Measurements from ENCODE around the gene SMURF1. TPM values are rescaled to one million over a fixed set of nuclear protein-coding genes. Genes with fewer than 3 reads are reported as not detected.

SMURF1 gene
- total and polyA plus RNA-seq, 4 donors: 2.9 to 16.8 (median 5.9) TPM

DNA sequence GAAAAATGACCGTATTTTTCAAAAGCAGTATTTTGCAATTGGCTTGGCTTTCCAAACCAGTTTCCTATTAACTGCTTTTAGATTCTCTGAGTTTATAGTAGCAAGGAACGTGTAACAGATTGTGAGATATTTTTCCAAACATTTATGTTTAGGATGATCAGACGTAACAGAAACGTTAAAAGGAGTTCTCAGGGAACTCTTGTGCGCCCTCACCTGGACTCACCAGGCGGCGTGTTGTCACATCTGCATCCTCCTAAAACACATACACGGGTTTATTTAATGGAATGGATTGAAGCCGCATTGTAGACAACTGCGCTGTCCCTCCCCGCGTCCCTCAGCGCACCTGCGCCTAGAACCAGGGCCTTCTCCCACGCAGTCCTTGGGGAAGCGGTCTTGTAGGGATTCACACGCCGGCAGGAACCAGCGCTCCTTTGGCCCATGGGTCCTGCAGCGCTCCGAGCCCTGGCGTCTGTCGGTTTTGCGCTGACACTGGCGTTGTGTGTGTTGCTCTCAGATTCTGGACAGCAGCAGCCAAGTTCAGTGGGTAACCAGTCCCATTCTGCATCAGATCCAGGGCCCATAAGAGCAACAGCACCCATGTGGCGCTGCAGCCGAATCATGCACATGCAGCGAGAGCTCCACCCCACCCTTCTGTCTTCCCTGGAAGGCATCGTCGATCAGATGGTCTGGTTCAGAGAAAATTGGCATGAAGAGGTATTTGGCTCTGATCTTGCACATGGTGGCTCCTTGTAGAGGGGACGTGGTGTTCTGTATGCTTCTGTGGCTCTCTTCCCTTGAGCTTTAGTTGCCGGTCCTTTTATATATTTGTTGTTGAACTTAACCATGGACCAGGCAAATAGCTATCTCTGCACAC is 150.6 kb downstream of the SMURF1 start:
- Histone ChIP-seq H3K9me3 (ENCODE audit: control insufficient read depth in 4 of 4, low read length in 3 of 4) (no peaks in the 10 kb centered on the region), H3K4me3 (ENCODE audit: low read depth in 1 of 3, low read length in 3 of 3) (no peak overlapping the region), H3K9ac (ENCODE audit: low read depth in 1 of 2, low read length in 2 of 2) (no peak overlapping the region), H3K27me3 (ENCODE audit: control insufficient read depth in 4 of 4, insufficient read depth in 4 of 4, low read length in 3 of 4) (no peaks in the 10 kb centered on the region), H3K27ac (ENCODE audit: low read depth in 1 of 2, low read length in 2 of 2) (no peak overlapping the region), H3K4me1 (ENCODE audit: control insufficient read depth in 4 of 4, insufficient read depth in 4 of 4, low read length in 3 of 4) (no peaks in the 10 kb centered on the region), H3K36me3 (ENCODE audit: control insufficient read depth in 4 of 4, insufficient read depth in 3 of 4, low read depth in 1 of 4, low read length in 3 of 4) (peaks cover 21 to 82% (median 61%) of the 10 kb centered on the region in 4 donors)
- no peak for DNase-seq (ENCODE audit: low spot score)
- no peak for TF ChIP-seq HNF4A (conservative IDR thresholded peaks at IDR 0.05)
- TF ChIP-seq JUND (IDR thresholded peaks at IDR 0.05): no peak
- no peak for TF ChIP-seq HNF4G (IDR thresholded peaks at IDR 0.05)
- TF ChIP-seq FOXA1 (IDR thresholded peaks at IDR 0.05): no peak
- TF ChIP-seq GABPA (IDR thresholded peaks at IDR 0.05 in 1 of 2, conservative IDR thresholded peaks at IDR 0.05 in 1 of 2): no peak
- TF ChIP-seq RXRA (IDR thresholded peaks at IDR 0.05): no peak
- TF ChIP-seq, protein P1, sequence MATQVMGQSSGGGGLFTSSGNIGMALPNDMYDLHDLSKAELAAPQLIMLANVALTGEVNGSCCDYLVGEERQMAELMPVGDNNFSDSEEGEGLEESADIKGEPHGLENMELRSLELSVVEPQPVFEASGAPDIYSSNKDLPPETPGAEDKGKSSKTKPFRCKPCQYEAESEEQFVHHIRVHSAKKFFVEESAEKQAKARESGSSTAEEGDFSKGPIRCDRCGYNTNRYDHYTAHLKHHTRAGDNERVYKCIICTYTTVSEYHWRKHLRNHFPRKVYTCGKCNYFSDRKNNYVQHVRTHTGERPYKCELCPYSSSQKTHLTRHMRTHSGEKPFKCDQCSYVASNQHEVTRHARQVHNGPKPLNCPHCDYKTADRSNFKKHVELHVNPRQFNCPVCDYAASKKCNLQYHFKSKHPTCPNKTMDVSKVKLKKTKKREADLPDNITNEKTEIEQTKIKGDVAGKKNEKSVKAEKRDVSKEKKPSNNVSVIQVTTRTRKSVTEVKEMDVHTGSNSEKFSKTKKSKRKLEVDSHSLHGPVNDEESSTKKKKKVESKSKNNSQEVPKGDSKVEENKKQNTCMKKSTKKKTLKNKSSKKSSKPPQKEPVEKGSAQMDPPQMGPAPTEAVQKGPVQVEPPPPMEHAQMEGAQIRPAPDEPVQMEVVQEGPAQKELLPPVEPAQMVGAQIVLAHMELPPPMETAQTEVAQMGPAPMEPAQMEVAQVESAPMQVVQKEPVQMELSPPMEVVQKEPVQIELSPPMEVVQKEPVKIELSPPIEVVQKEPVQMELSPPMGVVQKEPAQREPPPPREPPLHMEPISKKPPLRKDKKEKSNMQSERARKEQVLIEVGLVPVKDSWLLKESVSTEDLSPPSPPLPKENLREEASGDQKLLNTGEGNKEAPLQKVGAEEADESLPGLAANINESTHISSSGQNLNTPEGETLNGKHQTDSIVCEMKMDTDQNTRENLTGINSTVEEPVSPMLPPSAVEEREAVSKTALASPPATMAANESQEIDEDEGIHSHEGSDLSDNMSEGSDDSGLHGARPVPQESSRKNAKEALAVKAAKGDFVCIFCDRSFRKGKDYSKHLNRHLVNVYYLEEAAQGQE (IDR thresholded peaks at IDR 0.05): no peak
- no peak for TF ChIP-seq FOXA2 (IDR thresholded peaks at IDR 0.05)
- TF ChIP-seq, protein P2, sequence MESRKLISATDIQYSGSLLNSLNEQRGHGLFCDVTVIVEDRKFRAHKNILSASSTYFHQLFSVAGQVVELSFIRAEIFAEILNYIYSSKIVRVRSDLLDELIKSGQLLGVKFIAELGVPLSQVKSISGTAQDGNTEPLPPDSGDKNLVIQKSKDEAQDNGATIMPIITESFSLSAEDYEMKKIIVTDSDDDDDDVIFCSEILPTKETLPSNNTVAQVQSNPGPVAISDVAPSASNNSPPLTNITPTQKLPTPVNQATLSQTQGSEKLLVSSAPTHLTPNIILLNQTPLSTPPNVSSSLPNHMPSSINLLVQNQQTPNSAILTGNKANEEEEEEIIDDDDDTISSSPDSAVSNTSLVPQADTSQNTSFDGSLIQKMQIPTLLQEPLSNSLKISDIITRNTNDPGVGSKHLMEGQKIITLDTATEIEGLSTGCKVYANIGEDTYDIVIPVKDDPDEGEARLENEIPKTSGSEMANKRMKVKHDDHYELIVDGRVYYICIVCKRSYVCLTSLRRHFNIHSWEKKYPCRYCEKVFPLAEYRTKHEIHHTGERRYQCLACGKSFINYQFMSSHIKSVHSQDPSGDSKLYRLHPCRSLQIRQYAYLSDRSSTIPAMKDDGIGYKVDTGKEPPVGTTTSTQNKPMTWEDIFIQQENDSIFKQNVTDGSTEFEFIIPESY (IDR thresholded peaks at IDR 0.05): no peak
- TF ChIP-seq YY1 (IDR thresholded peaks at IDR 0.05): no peak
- no peak for TF ChIP-seq SP1 (IDR thresholded peaks at IDR 0.05)
- TF ChIP-seq ATF3 (IDR thresholded peaks at IDR 0.05): no peak
- TF ChIP-seq, protein P3, sequence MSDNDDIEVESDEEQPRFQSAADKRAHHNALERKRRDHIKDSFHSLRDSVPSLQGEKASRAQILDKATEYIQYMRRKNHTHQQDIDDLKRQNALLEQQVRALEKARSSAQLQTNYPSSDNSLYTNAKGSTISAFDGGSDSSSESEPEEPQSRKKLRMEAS (IDR thresholded peaks at IDR 0.05): no peak
- no peak for TF ChIP-seq RAD21 (IDR thresholded peaks at IDR 0.05)
- no peak for TF ChIP-seq CTCF (IDR thresholded peaks at IDR 0.05; ENCODE audit: low read depth, low read length, missing input control)
- no peak for TF ChIP-seq TAF1 (conservative IDR thresholded peaks at IDR 0.05)
- no peak for TF ChIP-seq EGR1 (IDR thresholded peaks at IDR 0.05; ENCODE audit: low read depth in 2 of 2)
- no peak for TF ChIP-seq NR2F2 (IDR thresholded peaks at IDR 0.05)
- WGBS: 96% methylated on average over 32 of the region's 32 CpGs
